OCI-LY3 (cell line): Measurements from ENCODE around the gene SETD7.

Experiments
- H2AFZ ChIP-seq: fragments of 200-600, 300-600 bp; shearing (Covaris generic); 2 replicates; pipeline ENCODE4 v1.6.0; 2014; ENCODE audit warnings: antibody characterized with exemption, low read depth, low read length
- H3K27ac ChIP-seq: fragments of 200-600, 300-600 bp; sonication (generic); 2 replicates; pipeline ENCODE4 v1.5.1; 2014; ENCODE audit warnings: mild to moderate bottlenecking, low read length, moderate library complexity, mixed read lengths
- H3K27me3 ChIP-seq: fragments of 200-600, 300-600 bp; sonication (generic); 2 replicates; pipeline ENCODE4 v1.6.1; 2014; ENCODE audit warnings: low read depth, low read length, mixed read lengths
- H3K36me3 ChIP-seq: fragments of 200-600, 300-600 bp; sonication (generic); replicated peaks from 2 replicates; pipeline ENCODE3; 2014; ENCODE audit warnings: low read depth, low read length, mixed read lengths
- H3K4me1 ChIP-seq: fragments of 300-600, 200-600 bp; sonication (generic); 2 replicates; pipeline ENCODE4 v1.6.1; 2014; ENCODE audit warnings: low read length, mixed read lengths
- H3K4me2 ChIP-seq: fragments of 200-600, 300-600 bp; sonication (generic); 2 replicates; pipeline ENCODE4 v1.6.1; 2014; ENCODE audit warnings: low read length, mixed read lengths
- H3K4me3 ChIP-seq: fragments of 300-600, 200-600 bp; sonication (generic); 2 replicates; pipeline ENCODE4 v1.5.1; 2014; ENCODE audit warnings: antibody characterized with exemption, mild to moderate bottlenecking, low read length, moderate library complexity
- H3K79me2 ChIP-seq: fragments of 300-600, 200-600 bp; shearing (Covaris generic); 2 replicates; pipeline ENCODE4 v1.6.1; 2014; ENCODE audit warnings: mild to moderate bottlenecking, low read length, mixed read lengths
- H3K9ac ChIP-seq: fragments of 300-600, 200-600 bp; shearing (Covaris generic); 2 replicates; pipeline ENCODE4 v1.6.0; 2014; ENCODE audit warnings: mild to moderate bottlenecking, low read length, moderate library complexity
- H3K9me3 ChIP-seq: fragments of 200-600, 300-600 bp; shearing (Covaris generic); 2 replicates; pipeline ENCODE4 v1.6.1; 2014; ENCODE audit warnings: low read length, mixed read lengths; ENCODE audit not compliant: insufficient read depth
- H4K20me1 ChIP-seq: fragments of 200-600, 300-600 bp; sonication (generic); 2 replicates; pipeline ENCODE4 v1.6.1; 2016; ENCODE audit warnings: low read length, mixed read lengths; ENCODE audit not compliant: insufficient read depth
- EZH2phosphoT487 ChIP-seq: fragments of 200-600 bp; shearing (Covaris generic); IDR thresholded peaks from 2 replicates; pipeline ENCODE4 v1.6.1; 2018; ENCODE audit warnings: antibody characterized with exemption, mixed run types, low read depth
- TF ChIP-seq, protein P1 (sequence below): fragments of 200-600, 300-600 bp; sonication (generic); IDR thresholded peaks from 2 replicates; pipeline ENCODE4 v1.5.1; 2014; ENCODE audit warnings: antibody characterized with exemption, low read length, low read depth

SETD7 gene

DNA sequence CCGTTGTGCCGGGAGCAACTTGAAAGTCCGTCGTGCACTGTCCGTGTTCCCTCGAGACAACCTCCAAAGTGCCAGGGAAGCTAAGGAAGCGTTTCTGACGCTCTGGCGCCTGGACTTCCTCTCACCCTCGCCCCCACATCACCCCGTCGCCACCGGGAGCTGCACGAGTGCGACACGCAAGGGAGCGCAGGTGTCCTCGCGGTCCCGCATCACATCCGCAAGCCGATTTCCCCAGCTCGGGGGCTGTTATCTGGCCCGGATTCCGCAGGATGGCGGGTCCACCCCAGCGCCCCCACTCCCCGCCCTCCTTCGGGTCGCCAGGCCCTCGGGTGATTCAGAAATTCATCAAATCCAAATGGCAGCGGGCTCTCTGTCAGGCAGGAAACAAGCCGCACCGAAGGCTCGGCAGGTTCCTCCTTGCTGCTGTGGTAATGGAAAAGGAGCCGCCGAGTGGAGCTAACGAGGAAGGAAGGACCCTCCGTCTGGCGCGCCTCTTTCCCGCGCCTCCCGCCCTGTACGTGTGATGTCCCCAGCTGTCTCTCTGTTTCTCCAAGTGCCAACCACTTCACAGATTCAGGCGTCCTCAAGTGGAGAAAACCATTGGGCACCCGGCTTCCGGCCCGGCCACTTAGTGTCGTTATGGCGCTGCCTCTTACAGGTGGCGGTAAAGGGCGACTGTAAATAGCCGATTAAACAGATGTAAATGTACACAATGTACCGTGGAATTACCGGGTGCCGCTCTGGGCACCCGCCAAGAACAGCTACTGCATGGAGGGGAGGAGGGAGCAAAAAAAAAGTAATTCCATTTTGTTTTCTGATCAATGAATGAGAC lies 921 bp upstream of the SETD7 start:
- TF ChIP-seq, protein P1, sequence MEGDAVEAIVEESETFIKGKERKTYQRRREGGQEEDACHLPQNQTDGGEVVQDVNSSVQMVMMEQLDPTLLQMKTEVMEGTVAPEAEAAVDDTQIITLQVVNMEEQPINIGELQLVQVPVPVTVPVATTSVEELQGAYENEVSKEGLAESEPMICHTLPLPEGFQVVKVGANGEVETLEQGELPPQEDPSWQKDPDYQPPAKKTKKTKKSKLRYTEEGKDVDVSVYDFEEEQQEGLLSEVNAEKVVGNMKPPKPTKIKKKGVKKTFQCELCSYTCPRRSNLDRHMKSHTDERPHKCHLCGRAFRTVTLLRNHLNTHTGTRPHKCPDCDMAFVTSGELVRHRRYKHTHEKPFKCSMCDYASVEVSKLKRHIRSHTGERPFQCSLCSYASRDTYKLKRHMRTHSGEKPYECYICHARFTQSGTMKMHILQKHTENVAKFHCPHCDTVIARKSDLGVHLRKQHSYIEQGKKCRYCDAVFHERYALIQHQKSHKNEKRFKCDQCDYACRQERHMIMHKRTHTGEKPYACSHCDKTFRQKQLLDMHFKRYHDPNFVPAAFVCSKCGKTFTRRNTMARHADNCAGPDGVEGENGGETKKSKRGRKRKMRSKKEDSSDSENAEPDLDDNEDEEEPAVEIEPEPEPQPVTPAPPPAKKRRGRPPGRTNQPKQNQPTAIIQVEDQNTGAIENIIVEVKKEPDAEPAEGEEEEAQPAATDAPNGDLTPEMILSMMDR, result peak; percentile 42; the same call in 1 of the 2 replicates
- no peak for TF ChIP-seq EZH2phosphoT487
- peaks cover 24% of the 10 kb centered on the region for H3K27me3 ChIP-seq
- H3K27ac ChIP-seq, result peak overlapping the region; percentile 48
- H2AFZ ChIP-seq, result peak overlapping the region; percentile 88
- peak overlapping the region; percentile 84 for H3K4me2 ChIP-seq
- H3K79me2 ChIP-seq, result peaks cover 41% of the 10 kb centered on the region
- peak overlapping the region; percentile 88 for H3K4me3 ChIP-seq
- H3K9ac ChIP-seq, result peak overlapping the region; percentile 87
- H4K20me1 ChIP-seq, result peaks cover 25% of the 10 kb centered on the region
- no peaks in the 10 kb centered on the region for H3K9me3 ChIP-seq
- peaks cover 35% of the 10 kb centered on the region for H3K4me1 ChIP-seq
- H3K36me3 ChIP-seq, result no peaks in the 10 kb centered on the region

DNA sequence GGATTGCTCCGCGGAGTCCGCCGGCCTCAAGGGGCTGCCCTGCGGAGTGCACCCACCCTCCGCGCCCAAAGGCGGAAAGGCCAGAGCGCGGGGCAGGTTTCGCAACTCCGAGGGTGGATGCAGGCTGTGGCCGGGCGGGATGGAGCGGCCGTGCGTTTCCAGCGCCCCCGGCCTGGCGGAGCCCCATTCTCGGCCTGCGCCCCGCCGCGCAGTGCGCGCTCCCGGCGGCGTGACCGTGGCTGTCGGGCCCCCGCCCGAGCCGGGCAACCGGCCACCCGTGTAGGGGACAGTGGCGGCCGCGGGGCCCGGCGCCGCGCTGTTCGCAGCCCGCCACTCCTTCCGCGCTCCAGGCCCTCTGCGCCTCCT lies 331 bp downstream of the SETD7 start:
- H2AFZ ChIP-seq, result peak overlapping the region; percentile 88
- H3K79me2 ChIP-seq, result peaks cover 53% of the 10 kb centered on the region
- no peaks in the 10 kb centered on the region for H3K9me3 ChIP-seq
- H3K4me1 ChIP-seq, result peaks cover 34% of the 10 kb centered on the region
- H3K9ac ChIP-seq, result peak overlapping the region; percentile 87
- no peaks in the 10 kb centered on the region for H3K36me3 ChIP-seq
- peaks cover 36% of the 10 kb centered on the region for H4K20me1 ChIP-seq
- peak overlapping the region; percentile 84 for H3K4me2 ChIP-seq
- peak overlapping the region; percentile 48 for H3K27ac ChIP-seq
- peak overlapping the region; percentile 88 for H3K4me3 ChIP-seq
- TF ChIP-seq EZH2phosphoT487, result no peak
- TF ChIP-seq, protein P1, result no peak
- peaks cover 24% of the 10 kb centered on the region for H3K27me3 ChIP-seq

DNA sequence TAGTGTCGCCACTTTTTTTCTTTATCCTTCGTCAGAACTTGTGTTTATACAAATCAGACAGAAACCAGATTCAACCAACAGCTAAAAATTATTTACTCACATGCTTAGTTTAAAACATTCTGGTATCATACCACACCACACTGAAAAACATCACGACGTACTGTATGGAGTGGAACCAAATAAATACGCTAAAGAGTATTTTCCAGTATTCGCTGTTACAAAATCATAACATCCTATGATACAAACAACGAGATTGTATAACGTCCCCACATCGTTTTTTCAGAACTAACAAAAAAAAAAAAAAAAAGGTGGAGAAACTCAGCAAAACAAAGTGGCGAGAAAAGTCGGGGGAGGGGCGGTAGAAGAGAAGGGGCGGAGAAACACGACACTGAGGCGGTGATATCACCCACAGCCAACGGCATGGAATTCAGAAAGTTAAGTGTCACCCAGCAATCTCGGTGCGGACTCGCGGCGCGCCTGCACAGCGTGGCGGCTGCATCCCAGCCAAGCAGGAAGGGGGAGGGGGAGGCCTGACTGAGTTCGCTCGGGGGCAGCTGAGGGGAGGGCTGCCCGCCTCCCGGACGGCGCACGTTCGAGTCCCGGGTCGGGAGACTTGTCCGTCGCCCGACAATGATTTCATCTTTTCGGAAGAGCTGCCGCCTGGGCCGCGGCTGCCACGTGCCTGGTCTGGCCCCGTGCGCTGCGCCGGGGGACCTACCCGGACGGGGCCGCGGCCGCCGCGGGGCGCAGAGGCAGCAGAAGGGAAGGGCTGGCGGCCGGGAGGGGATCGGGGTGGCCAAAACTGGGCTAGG lies 920 bp downstream of the SETD7 start:
- peak overlapping the region; percentile 48 for H3K27ac ChIP-seq
- no peaks in the 10 kb centered on the region for H3K9me3 ChIP-seq
- H3K36me3 ChIP-seq, result no peaks in the 10 kb centered on the region
- H3K27me3 ChIP-seq, result peaks cover 24% of the 10 kb centered on the region
- H4K20me1 ChIP-seq, result peaks cover 42% of the 10 kb centered on the region
- H2AFZ ChIP-seq, result peak overlapping the region; percentile 88
- H3K79me2 ChIP-seq, result peaks cover 59% of the 10 kb centered on the region
- peak overlapping the region; percentile 88 for H3K4me3 ChIP-seq
- TF ChIP-seq, protein P1, result no peak
- TF ChIP-seq EZH2phosphoT487, result no peak
- H3K4me2 ChIP-seq, result peak overlapping the region; percentile 84
- peak overlapping the region; percentile 87 for H3K9ac ChIP-seq
- peaks cover 28% of the 10 kb centered on the region for H3K4me1 ChIP-seq

DNA sequence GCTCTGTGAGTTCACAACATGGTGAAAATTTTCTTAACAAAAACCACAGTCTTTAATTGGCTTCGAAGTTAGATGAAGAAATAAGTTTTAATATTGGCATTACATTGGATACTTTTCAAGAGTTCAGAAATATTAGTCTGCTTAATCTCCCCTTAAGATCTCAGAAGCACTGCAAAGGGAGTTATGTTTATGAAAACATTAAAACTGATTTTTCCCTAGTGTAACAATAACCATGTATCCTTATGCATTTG lies 1.5 kb downstream of the SETD7 start:
- no peak for TF ChIP-seq EZH2phosphoT487
- TF ChIP-seq, protein P1, result no peak
- H3K79me2 ChIP-seq, result peaks cover 64% of the 10 kb centered on the region
- H4K20me1 ChIP-seq, result peaks cover 46% of the 10 kb centered on the region
- H3K4me1 ChIP-seq, result peaks cover 28% of the 10 kb centered on the region
- H3K4me3 ChIP-seq, result peak overlapping the region; percentile 88
- H2AFZ ChIP-seq, result peak overlapping the region; percentile 13; the same call in 1 of the 2 replicates
- H3K4me2 ChIP-seq, result peak overlapping the region; percentile 84
- H3K27me3 ChIP-seq, result peaks cover 24% of the 10 kb centered on the region
- H3K9me3 ChIP-seq, result no peaks in the 10 kb centered on the region
- peak overlapping the region; percentile 87 for H3K9ac ChIP-seq
- H3K27ac ChIP-seq, result no peak overlapping the region
- no peaks in the 10 kb centered on the region for H3K36me3 ChIP-seq
